Measurements from ENCODE around the gene PEMT.

PEMT gene

GRCh38 chr17:17558431-17558830 lies 33.1 kb downstream of the PEMT start:
- Histone ChIP-seq H3K9ac (ENCODE audit: low read depth, low read length) (no peak overlapping the region), H3K9me3 (ENCODE audit: control insufficient read depth, insufficient read depth, low read length) (no peaks in the 10 kb centered on the region), H3K36me3 (ENCODE audit: insufficient read depth, low read length) (no peaks in the 10 kb centered on the region), H3K4me1 (ENCODE audit: insufficient read depth, low read length) (no peaks in the 10 kb centered on the region)

GRCh38 chr17:17557796-17558195 lies 33.7 kb downstream of the PEMT start:
- Histone ChIP-seq H3K4me1 (ENCODE audit: insufficient read depth, low read length) (no peaks in the 10 kb centered on the region), H3K36me3 (ENCODE audit: insufficient read depth, low read length) (no peaks in the 10 kb centered on the region), H3K9me3 (ENCODE audit: control insufficient read depth, insufficient read depth, low read length) (no peaks in the 10 kb centered on the region), H3K9ac (ENCODE audit: low read depth, low read length) (no peak overlapping the region)

GRCh38 chr17:17556671-17557070 lies 34.8 kb downstream of the PEMT start:
- Histone ChIP-seq H3K4me1 (ENCODE audit: insufficient read depth, low read length) (no peaks in the 10 kb centered on the region), H3K36me3 (ENCODE audit: insufficient read depth, low read length) (no peaks in the 10 kb centered on the region), H3K9me3 (ENCODE audit: control insufficient read depth, insufficient read depth, low read length) (no peaks in the 10 kb centered on the region), H3K9ac (ENCODE audit: low read depth, low read length) (no peak overlapping the region)

DNA sequence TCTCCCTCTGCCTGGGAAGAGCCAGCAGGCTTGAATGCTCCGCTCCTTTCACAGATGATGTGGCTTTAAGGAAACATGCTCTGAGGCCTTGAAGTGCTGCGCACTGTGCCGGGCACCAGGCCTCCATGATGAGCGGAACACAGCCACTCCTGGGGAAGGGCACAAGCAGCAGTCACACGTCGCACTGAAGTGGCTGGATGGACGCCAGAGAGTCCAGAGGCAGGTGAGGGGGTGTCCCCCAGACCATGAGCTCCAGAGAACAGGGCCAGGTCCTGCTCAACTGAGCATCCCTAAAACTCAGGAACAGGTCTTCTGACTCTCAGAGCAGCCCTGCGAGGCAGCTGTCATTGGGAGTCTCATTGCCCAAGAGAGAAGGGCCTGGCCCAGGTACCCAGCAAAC lies 35.6 kb downstream of the PEMT start:
- Histone ChIP-seq H3K4me1 (ENCODE audit: insufficient read depth, low read length) (no peaks in the 10 kb centered on the region), H3K9ac (ENCODE audit: low read depth, low read length) (no peak overlapping the region), H3K9me3 (ENCODE audit: control insufficient read depth, insufficient read depth, low read length) (no peaks in the 10 kb centered on the region), H3K36me3 (ENCODE audit: insufficient read depth, low read length) (no peaks in the 10 kb centered on the region)

- H3K4me1 ChIP-seq (ENCODE audit: insufficient read depth, low read length): no peaks in the 10 kb centered on the region
- H3K9ac ChIP-seq (ENCODE audit: low read depth, low read length): no peak overlapping the region
- H3K9me3 ChIP-seq (ENCODE audit: control insufficient read depth, insufficient read depth, low read length): no peaks in the 10 kb centered on the region
- H3K36me3 ChIP-seq (ENCODE audit: insufficient read depth, low read length): no peaks in the 10 kb centered on the region
Observed at GRCh38 chr17:17555151-17555550, 36.4 kb downstream of the PEMT start.

DNA sequence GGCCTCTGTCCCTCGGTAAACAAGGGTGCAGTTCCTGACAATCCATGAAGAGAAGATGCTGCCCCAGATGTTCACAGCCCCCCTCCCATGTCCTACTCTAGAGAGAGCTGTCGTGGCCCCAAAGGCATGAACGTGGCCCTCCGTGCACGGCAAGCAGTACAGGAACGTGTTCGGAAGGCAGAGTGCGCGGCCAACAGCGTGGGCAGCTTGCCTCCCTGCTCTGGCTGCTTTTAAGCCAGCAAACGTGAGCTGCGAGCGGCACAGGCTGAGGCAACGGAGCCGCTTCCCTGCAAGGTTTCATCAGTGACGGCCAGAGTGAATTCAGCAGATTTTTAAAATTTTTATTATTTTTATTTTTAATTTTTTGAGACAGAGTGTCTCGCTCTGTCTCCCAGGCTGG lies 37.2 kb downstream of the PEMT start:
- H3K4me1 ChIP-seq (ENCODE audit: insufficient read depth, low read length): no peaks in the 10 kb centered on the region
- no peaks in the 10 kb centered on the region for H3K36me3 ChIP-seq (ENCODE audit: insufficient read depth, low read length)
- H3K9me3 ChIP-seq (ENCODE audit: control insufficient read depth, insufficient read depth, low read length): no peaks in the 10 kb centered on the region
- H3K9ac ChIP-seq (ENCODE audit: low read depth, low read length): no peak overlapping the region

DNA sequence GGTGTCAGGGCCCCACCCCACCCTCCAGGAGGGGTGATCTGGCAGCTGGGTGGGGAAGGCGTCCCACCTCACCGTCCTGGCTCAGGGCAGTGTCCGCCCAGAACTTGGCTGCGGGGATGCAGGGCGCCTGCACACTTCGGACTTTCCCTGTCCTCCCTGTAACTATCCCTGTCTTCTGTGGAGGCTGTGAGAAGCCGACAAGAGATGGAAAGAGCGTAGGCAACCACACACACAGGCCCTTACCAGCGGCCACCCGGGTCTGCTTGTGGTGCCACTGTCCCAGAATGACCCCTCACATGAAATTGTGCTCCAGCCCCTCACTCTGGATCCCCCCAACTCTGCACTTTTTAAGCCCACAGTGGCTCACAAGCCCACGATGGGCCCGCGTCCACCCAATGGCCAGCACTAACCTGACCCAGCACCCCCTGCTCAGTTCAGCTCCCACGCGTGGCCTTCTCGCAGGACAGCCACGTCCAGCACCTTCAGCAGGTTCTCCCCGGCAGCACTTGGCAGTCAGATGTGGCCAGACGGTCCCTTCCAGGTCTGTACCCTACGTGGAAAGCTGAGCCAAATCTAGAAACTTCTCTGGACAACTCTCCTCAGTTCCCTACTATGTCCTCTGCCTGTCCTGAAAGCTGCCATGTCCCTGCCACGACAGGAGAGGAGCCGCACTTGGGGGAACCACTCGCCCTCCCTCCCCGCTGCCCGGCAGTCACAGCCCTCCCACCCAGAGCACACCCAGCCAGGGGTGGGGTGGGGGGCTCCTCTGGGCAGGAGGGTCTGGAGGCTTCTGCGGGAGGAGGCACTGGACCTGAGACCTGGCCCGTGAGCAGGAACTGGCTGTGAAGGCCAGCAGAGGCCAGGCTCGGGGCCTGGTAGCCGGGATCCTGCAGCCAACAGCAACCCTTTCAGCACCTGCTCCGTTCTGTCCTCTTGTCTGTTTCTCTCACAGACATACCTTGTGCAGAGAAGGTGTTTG lies 38.0 kb downstream of the PEMT start:
- no peak overlapping the region for H3K9ac ChIP-seq (ENCODE audit: low read depth, low read length)
- no peaks in the 10 kb centered on the region for H3K9me3 ChIP-seq (ENCODE audit: control insufficient read depth, insufficient read depth, low read length)
- H3K36me3 ChIP-seq (ENCODE audit: insufficient read depth, low read length): no peaks in the 10 kb centered on the region
- no peaks in the 10 kb centered on the region for H3K4me1 ChIP-seq (ENCODE audit: insufficient read depth, low read length)

DNA sequence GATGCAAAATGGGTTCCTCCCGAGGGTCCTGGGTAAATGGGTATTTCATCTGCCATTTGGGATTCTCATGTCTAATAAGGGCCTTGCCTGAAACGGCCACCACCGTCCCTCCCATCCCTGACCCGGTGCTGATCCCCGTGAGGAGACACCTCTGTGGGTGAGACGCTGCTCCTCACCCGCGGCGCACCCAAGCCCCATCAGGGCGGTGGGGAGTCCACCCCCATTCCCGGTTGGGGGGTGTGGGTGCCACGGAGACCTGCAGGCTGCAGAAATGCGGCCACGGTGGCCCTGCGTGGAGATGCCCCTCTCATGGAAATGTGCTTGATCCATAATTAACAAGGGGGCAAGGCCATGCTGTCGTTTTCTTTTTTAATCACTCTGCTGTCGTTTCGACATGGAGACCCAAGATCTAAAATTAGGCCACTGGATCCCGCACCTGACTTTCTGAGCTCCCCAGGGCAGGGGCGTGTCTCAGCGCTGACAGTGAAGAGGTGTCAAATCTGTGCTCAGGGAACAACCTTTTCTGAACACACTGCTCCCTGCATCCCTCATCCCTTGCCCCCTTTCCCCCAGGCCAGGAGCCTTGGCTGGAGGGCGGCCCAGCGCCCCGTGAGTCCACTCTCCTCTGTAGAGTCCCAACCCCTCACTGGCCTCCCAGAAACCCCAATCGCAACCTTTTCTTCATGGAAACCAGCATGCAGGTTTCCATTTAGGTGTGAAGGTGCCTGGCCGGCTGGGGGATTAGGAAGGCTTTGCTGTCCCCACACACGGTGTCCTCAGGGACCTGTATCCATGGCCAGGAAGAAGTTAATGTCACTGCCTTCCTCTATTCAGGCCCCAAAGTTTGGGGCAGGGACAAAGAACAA lies 38.9 kb downstream of the PEMT start:
- H3K4me1 ChIP-seq (ENCODE audit: insufficient read depth, low read length): no peaks in the 10 kb centered on the region
- no peak overlapping the region for H3K9ac ChIP-seq (ENCODE audit: low read depth, low read length)
- no peaks in the 10 kb centered on the region for H3K36me3 ChIP-seq (ENCODE audit: insufficient read depth, low read length)
- H3K9me3 ChIP-seq (ENCODE audit: control insufficient read depth, insufficient read depth, low read length): no peaks in the 10 kb centered on the region

- Histone ChIP-seq H3K9ac (ENCODE audit: low read depth, low read length) (no peak overlapping the region), H3K9me3 (ENCODE audit: control insufficient read depth, insufficient read depth, low read length) (no peaks in the 10 kb centered on the region), H3K4me1 (ENCODE audit: insufficient read depth, low read length) (no peaks in the 10 kb centered on the region), H3K36me3 (ENCODE audit: insufficient read depth, low read length) (no peaks in the 10 kb centered on the region)
Observed at GRCh38 chr17:17551361-17551760, 40.1 kb downstream of the PEMT start.

DNA sequence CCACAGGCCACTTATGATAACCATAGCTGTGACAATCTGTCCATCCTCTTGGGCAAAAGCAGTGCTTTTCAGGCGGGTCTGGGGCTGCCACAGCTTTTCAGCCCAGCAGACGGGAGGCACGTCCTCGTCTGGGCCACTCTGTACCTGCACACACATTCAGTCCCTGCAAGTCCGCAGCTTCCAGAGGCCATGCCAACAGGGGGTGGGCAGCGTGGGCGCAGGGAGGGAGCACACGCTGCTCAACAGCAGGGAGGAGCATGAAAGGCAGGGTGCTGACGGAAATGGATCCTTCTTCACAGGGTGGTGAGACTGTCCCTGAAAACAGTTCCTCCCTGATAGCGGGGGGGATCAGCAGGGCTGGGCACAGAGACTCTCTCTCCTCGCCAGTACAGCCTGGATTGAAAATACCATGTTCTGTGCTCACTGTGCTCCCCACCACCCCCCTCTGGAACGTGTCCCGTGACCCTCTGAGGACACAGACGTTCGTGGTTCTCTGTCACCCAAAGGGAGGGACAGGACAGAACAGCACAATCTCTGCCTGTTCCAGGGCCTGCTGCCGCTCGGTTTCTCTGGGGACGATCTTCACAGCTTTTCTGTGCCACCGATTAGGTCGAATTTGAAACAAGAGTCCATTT lies 41.7 kb downstream of the PEMT start:
- no peaks in the 10 kb centered on the region for H3K9me3 ChIP-seq (ENCODE audit: control insufficient read depth, insufficient read depth, low read length)
- no peak overlapping the region for H3K9ac ChIP-seq (ENCODE audit: low read depth, low read length)
- no peaks in the 10 kb centered on the region for H3K36me3 ChIP-seq (ENCODE audit: insufficient read depth, low read length)
- no peaks in the 10 kb centered on the region for H3K4me1 ChIP-seq (ENCODE audit: insufficient read depth, low read length)

GRCh38 chr17:17548044-17548443 lies 43.5 kb downstream of the PEMT start:
- H3K9ac ChIP-seq (ENCODE audit: low read depth, low read length): no peak overlapping the region
- H3K36me3 ChIP-seq (ENCODE audit: insufficient read depth, low read length): no peaks in the 10 kb centered on the region
- no peaks in the 10 kb centered on the region for H3K4me1 ChIP-seq (ENCODE audit: insufficient read depth, low read length)
- H3K9me3 ChIP-seq (ENCODE audit: control insufficient read depth, insufficient read depth, low read length): no peaks in the 10 kb centered on the region

DNA sequence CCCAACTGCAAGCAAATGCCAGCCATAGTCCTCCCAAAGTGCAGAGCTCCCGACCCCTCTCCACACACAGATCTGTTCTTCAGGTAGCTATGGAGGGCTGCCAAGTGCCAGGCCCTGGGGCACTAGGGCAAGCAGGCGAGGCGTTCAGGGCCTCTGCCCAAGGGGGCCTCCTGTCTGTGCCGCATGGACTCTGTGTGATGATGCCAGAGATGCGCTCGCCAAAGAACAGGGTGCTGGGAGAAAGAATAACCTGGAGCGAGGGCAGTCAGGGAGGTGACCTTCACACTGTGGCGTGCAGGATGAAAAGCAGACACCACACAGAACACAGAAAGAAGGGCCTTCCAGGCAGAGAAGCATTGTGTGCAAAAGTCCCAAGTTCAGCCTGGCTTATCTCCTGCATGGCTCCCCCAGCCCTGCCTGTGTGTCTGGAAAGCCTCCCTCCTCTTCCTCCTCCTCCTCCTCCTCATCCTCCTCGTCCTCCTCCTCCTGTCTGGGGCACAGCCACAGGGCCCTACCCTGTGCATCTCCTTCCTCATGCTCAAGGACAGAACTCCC lies 44.2 kb downstream of the PEMT start:
- H3K36me3 ChIP-seq (ENCODE audit: insufficient read depth, low read length): no peaks in the 10 kb centered on the region
- no peaks in the 10 kb centered on the region for H3K9me3 ChIP-seq (ENCODE audit: control insufficient read depth, insufficient read depth, low read length)
- no peak overlapping the region for H3K9ac ChIP-seq (ENCODE audit: low read depth, low read length)
- H3K4me1 ChIP-seq (ENCODE audit: insufficient read depth, low read length): no peaks in the 10 kb centered on the region

GRCh38 chr17:17546399-17547185 lies 44.9 kb downstream of the PEMT start:
- no peak overlapping the region for H3K9ac ChIP-seq (ENCODE audit: low read depth, low read length)
- no peaks in the 10 kb centered on the region for H3K4me1 ChIP-seq (ENCODE audit: insufficient read depth, low read length)
- H3K9me3 ChIP-seq (ENCODE audit: control insufficient read depth, insufficient read depth, low read length): no peaks in the 10 kb centered on the region
- no peaks in the 10 kb centered on the region for H3K36me3 ChIP-seq (ENCODE audit: insufficient read depth, low read length)
